Esophagus squamous epithelium (tissue), 4 donors: Measurements from ENCODE around the gene MAN1C1.

Experiments used
- CTCF ChIP-seq, 6 experiments: fragments of 450-650 bp in 4 of 6; fragments of 200-600 bp in 2 of 6; sonication (generic) in 2 of 6; IDR thresholded peaks; one replicate each; pipeline ENCODE4 v1.5.1; 2016 to 2019; ENCODE audit warnings: antibody characterized with exemption in 6 of 6, mild to moderate bottlenecking in 4 of 6, moderate library complexity in 4 of 6
- POLR2A ChIP-seq, 4 donors: fragments of 450-650 bp; IDR thresholded peaks; one replicate each; pipeline ENCODE4 v1.6.1; 2017; ENCODE audit warnings: antibody characterized with exemption in 4 of 4, mild to moderate bottlenecking in 4 of 4, moderate library complexity in 3 of 4

GRCh38 chr1:25657883-25658760, 41.5 kb downstream of the MAN1C1 start:
- no peak for TF ChIP-seq CTCF (IDR thresholded peaks at IDR 0.05)
- no peak for TF ChIP-seq POLR2A (IDR thresholded peaks at IDR 0.05)
